Panc1 (cell line): ENCODE measurements around the gene GAB1. TPM values are rescaled to one million over a fixed set of nuclear protein-coding genes. Genes with fewer than 3 reads are reported as not detected.

Source experiments
- ATAC-seq: fragments of 200-7000 bp; cut with Tn5 transposase; 2 replicates; pipeline ENCODE4 v1.9.1; 2020; ENCODE audit warnings: mild to moderate bottlenecking, moderate library complexity
- BruUV-seq: library from RNA; stranded (reverse); fragments of 400-500 nt; replicated peaks from 2 replicates; lab custom pipeline; 2021; lab: Mats Ljungman, UMichigan
- CTCF ChIA-PET: fragments of 300-600 bp; sonication (Branson Sonifier 250); formaldehyde crosslinking; loops from one replicate; lab custom pipeline; 2022; ENCODE audit warnings: antibody characterized with exemption; lab: Charles Lee
- POLR2A ChIA-PET: fragments of 300-600 bp; sonication (Branson Sonifier 250); formaldehyde crosslinking; loops from one replicate; lab custom pipeline; 2022; ENCODE audit warnings: antibody characterized with exemption; lab: Charles Lee
- DNase-seq: peaks from one replicate; pipeline ENCODE4 v3.0.0-alpha.2; 2010; ENCODE audit warnings: low read depth, low spot score
- H3K27ac ChIP-seq: 2 replicates; pipeline ENCODE4 v1.5.1; 2011; ENCODE audit warnings: mild to moderate bottlenecking, low read length, inconsistent platforms
- H3K27me3 ChIP-seq: fragments of 200-500 bp; sonication (Bioruptor generic); 2 replicates; pipeline ENCODE4 v1.6.0; 2014; ENCODE audit warnings: low read length, inconsistent platforms; ENCODE audit not compliant: control insufficient read depth, insufficient read depth
- H3K36me3 ChIP-seq: fragments of 200-500 bp; sonication (Bioruptor generic); 2 replicates; pipeline ENCODE4 v1.5.1; 2014; ENCODE audit warnings: inconsistent platforms, mild to moderate bottlenecking, low read length, moderate library complexity; ENCODE audit not compliant: control insufficient read depth, insufficient read depth
- H3K4me1 ChIP-seq: 2 replicates; pipeline ENCODE4 v1.5.1; 2011; ENCODE audit warnings: inconsistent platforms, mild to moderate bottlenecking, low read length, moderate library complexity; ENCODE audit not compliant: control insufficient read depth, insufficient read depth
- H3K4me3 ChIP-seq, 2 experiments: 2 replicates each; pipeline ENCODE4 v1.5.1; 2011 to 2012; ENCODE audit warnings: low read depth in 2 of 2, low read length in 2 of 2, mild to moderate bottlenecking in 2 of 2, inconsistent platforms in 1 of 2, moderate library complexity in 1 of 2
- H3K9me3 ChIP-seq: fragments of 200-500 bp; sonication (Bioruptor generic); 2 replicates; pipeline ENCODE4 v1.5.1; 2014; ENCODE audit warnings: low read depth, mild to moderate bottlenecking, inconsistent platforms, low read length, moderate library complexity; ENCODE audit not compliant: control insufficient read depth, insufficient read depth
- CTCF ChIP-seq: fragments of 450-650 bp; IDR thresholded peaks from 2 replicates; pipeline ENCODE4 v1.5.1; 2017; ENCODE audit warnings: mild to moderate bottlenecking
- POLR2AphosphoS5 ChIP-seq: IDR thresholded peaks from 2 replicates; pipeline ENCODE4 v1.6.1; 2012; ENCODE audit warnings: mild to moderate bottlenecking, low read depth, low read length, moderate library complexity
- SIN3A ChIP-seq: IDR thresholded peaks from 2 replicates; pipeline ENCODE4 v1.6.1; 2012; ENCODE audit warnings: low read depth, mild to moderate bottlenecking, low read length, moderate library complexity, borderline replicate concordance; ENCODE audit not compliant: insufficient read depth
- TCF7L2 ChIP-seq: IDR thresholded peaks from 2 replicates; pipeline ENCODE4 v1.6.1; 2011; ENCODE audit warnings: mild to moderate bottlenecking, low read depth, low read length, inconsistent platforms
- in situ Hi-C: cut with HindIII; loops from 2 replicates; pipeline ENCODE4 v1.10.0; 2016; ENCODE audit warnings: low sequenced_read_pairs, low pct_unique_long_range_greater_than_20kb
- intact Hi-C: fragments of 100-400 bp; cut with micrococcal nuclease; formaldehyde crosslinking; loops from one replicate; pipeline ENCODE4 v1.10.0; 2022; ENCODE audit not compliant: unreplicated experiment
- total RNA-seq: library from RNA; stranded (reverse); gene quantifications from one replicate; pipeline ENCODE4 v1.2.1, GENCODE V29; 2021; ENCODE audit not compliant: unreplicated experiment
- TF ChIP-seq, protein P1 (sequence below), 2 experiments: IDR thresholded peaks; 2 replicates each; pipeline ENCODE4 v1.6.1; 2011 to 2012; ENCODE audit warnings: low read depth in 2 of 2, control low read depth in 1 of 2, low read length in 1 of 2, mild to moderate bottlenecking in 1 of 2, moderate library complexity in 1 of 2; ENCODE audit not compliant: insufficient read depth in 1 of 2

GAB1 gene
- total RNA-seq, 1 experiment from 2014 or later, result 2.8 TPM

- POLR2A ChIA-PET, result no interaction called here
- in situ Hi-C loops, result no loop called here
- no TSS peak for BruUV-seq
- DNase-seq, result no peak
- no peaks in the 10 kb centered on the region for H3K4me1 ChIP-seq
- H3K36me3 ChIP-seq, result no peaks in the 10 kb centered on the region
- no peaks in the 10 kb centered on the region for H3K27me3 ChIP-seq
- CTCF ChIA-PET, result no interaction called here
- H3K9me3 ChIP-seq, result no peaks in the 10 kb centered on the region
- TF ChIP-seq TCF7L2 (no peak), CTCF (no peak), POLR2AphosphoS5 (no peak), SIN3A (no peak)
- TF ChIP-seq, protein P1, sequence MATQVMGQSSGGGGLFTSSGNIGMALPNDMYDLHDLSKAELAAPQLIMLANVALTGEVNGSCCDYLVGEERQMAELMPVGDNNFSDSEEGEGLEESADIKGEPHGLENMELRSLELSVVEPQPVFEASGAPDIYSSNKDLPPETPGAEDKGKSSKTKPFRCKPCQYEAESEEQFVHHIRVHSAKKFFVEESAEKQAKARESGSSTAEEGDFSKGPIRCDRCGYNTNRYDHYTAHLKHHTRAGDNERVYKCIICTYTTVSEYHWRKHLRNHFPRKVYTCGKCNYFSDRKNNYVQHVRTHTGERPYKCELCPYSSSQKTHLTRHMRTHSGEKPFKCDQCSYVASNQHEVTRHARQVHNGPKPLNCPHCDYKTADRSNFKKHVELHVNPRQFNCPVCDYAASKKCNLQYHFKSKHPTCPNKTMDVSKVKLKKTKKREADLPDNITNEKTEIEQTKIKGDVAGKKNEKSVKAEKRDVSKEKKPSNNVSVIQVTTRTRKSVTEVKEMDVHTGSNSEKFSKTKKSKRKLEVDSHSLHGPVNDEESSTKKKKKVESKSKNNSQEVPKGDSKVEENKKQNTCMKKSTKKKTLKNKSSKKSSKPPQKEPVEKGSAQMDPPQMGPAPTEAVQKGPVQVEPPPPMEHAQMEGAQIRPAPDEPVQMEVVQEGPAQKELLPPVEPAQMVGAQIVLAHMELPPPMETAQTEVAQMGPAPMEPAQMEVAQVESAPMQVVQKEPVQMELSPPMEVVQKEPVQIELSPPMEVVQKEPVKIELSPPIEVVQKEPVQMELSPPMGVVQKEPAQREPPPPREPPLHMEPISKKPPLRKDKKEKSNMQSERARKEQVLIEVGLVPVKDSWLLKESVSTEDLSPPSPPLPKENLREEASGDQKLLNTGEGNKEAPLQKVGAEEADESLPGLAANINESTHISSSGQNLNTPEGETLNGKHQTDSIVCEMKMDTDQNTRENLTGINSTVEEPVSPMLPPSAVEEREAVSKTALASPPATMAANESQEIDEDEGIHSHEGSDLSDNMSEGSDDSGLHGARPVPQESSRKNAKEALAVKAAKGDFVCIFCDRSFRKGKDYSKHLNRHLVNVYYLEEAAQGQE (IDR thresholded peaks at IDR 0.05; ENCODE audit: insufficient read depth in 1 of 2, low read depth in 2 of 2, low read length in 1 of 2), result no peak
- H3K4me3 ChIP-seq, result no peak overlapping the region
- no peak for ATAC-seq
- intact Hi-C loops, result no loop called here
- H3K27ac ChIP-seq, result no peak overlapping the region
Observed at GRCh38 chr4:143360838-143361625, 24.4 kb downstream of the GAB1 start.

- CTCF ChIA-PET, result no interaction called here
- no peak for ATAC-seq
- TF ChIP-seq TCF7L2 (no peak), POLR2AphosphoS5 (no peak), CTCF (no peak), SIN3A (no peak)
- TF ChIP-seq, protein P1 (IDR thresholded peaks at IDR 0.05; ENCODE audit: insufficient read depth in 1 of 2, low read depth in 2 of 2, low read length in 1 of 2), result no peak
- intact Hi-C loops, result no loop called here
- Histone ChIP-seq H3K27me3 (no peaks in the 10 kb centered on the region), H3K36me3 (no peaks in the 10 kb centered on the region), H3K27ac (no peak overlapping the region), H3K9me3 (no peaks in the 10 kb centered on the region), H3K4me1 (no peaks in the 10 kb centered on the region), H3K4me3 (no peak overlapping the region)
- POLR2A ChIA-PET, result no interaction called here
- in situ Hi-C loops, result no loop called here
- no TSS peak for BruUV-seq
- DNase-seq, result no peak
Observed at GRCh38 chr4:143362349-143363046, 25.8 kb downstream of the GAB1 start.
